ENCODE results near the gene FPR2. TPM values are rescaled to one million over a fixed set of nuclear protein-coding genes. Genes with fewer than 3 reads are reported as not detected.

The FPR2 gene
- total and polyA plus RNA-seq, 2 experiments from 2014 or later, result not detected

DNA sequence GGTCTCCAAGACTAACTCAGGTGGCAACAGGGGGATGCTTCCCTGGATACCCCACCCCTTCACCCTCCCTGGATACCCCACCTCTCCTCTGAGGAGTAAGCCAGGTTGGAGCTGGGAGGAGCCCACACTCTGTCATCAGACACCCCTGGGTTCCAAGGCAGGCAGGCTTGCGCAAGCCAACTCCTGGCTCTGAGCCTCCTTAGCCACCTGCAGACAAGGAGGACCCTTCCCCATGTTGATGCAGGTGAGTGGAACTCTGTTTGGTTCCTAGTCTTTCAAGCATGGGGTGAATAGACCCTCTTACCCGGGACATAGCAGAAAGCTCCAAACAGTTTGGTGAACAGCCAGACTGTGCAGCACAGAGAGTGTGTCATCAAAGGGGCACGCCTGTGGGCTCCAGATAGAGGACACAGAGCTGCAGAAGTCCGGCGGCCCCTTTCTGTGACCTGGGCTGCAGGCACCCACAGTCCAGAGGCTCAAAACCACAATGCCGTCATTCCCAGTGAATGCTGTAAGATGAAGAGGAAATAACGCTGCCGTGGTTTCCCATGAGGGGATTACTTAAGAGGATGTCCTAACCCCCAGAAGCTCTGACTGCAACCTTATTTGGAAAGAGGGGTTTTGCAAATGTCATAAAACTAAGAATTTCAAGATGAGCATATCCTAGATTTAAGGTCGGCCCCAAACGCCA is 25.1 kb upstream of the FPR2 start (continued):
- TF ChIP-seq REST (IDR thresholded peaks at IDR 0.05; ENCODE audit: unreplicated experiment), result no peak

GRCh38 chr19:51737389-51737788 is 23.6 kb upstream of the FPR2 start:
- Histone ChIP-seq H3K79me2 (replicated peaks; ENCODE audit: insufficient read depth) (no peaks in the 10 kb centered on the region), H3K4me1 (ENCODE audit: insufficient read depth) (peaks cover 9% of the 10 kb centered on the region; the same call in 1 of the 2 replicates), H3K36me3 (ENCODE audit: insufficient read depth) (no peaks in the 10 kb centered on the region; the same call in 1 of the 2 replicates), H3K4me2 (no peak overlapping the region), H2AFZ (no peak overlapping the region), H3K27ac (ENCODE audit: low read depth) (no peak overlapping the region), H4K20me1 (replicated peaks; ENCODE audit: insufficient read depth) (no peaks in the 10 kb centered on the region), H3K9me2 (ENCODE audit: insufficient read depth) (no peaks in the 10 kb centered on the region), H3K27me3 (ENCODE audit: insufficient read depth) (no peaks in the 10 kb centered on the region), H3K4me3 (no peak overlapping the region), H3F3A (replicated peaks; ENCODE audit: low read depth) (no peaks in the 10 kb centered on the region)
- no peak for DNase-seq (ENCODE audit: low spot score)
- H3K4me1 Mint-ChIP-seq, result peaks cover 11% of the 10 kb centered on the region; the same call in 2 of the 3 replicates
- H3K36me3 Mint-ChIP-seq (ENCODE audit: low read depth), result peaks cover 4% of the 10 kb centered on the region; the same call in 2 of the 3 replicates
- H3K4me3 Mint-ChIP-seq, result no peak overlapping the region
- H3K27me3 Mint-ChIP-seq (ENCODE audit: insufficient read depth, low read depth, poor library complexity), result no peaks in the 10 kb centered on the region
- peaks cover 30% of the 10 kb centered on the region for H3K9me3 Mint-ChIP-seq
- ATAC-seq, result no peak
- no peak overlapping the region for H3K27ac Mint-ChIP-seq
- no peak for TF ChIP-seq JUNB (IDR thresholded peaks at IDR 0.05; ENCODE audit: unreplicated experiment)
- TF ChIP-seq ETS1 (IDR thresholded peaks at IDR 0.05), result no peak
- TF ChIP-seq NANOG (IDR thresholded peaks at IDR 0.05; ENCODE audit: borderline replicate concordance), result no peak
- TF ChIP-seq CTCF (conservative IDR thresholded peaks at IDR 0.05; ENCODE audit: low read depth in 2 of 2), result no peak
- TF ChIP-seq STAT1 (IDR thresholded peaks at IDR 0.05; ENCODE audit: unreplicated experiment), result no peak
- TF ChIP-seq EZH2 (IDR thresholded peaks at IDR 0.05; ENCODE audit: low read depth, unreplicated experiment), result no peak
- no peak for TF ChIP-seq ZNF462 (CRISPR knock-in tag; IDR thresholded peaks at IDR 0.05)
- TF ChIP-seq CREB1 (CRISPR knock-in tag; IDR thresholded peaks at IDR 0.05; ENCODE audit: low read depth), result no peak
- no peak for TF ChIP-seq ZNF114 (CRISPR knock-in tag; IDR thresholded peaks at IDR 0.05)
